K562 (cell line): ENCODE data around the gene UBE2J2. TPM values are rescaled to one million over a fixed set of nuclear protein-coding genes. Genes with fewer than 3 reads are reported as not detected.
A peak's percentile ranks its signal among the peaks of the same experiment; 100 is the strongest.

ENCODE experiments used
- ATAC-seq: fragments of 200-7000 bp; cut with Tn5 transposase; 3 replicates; pipeline ENCODE4 v1.9.1; 2020; ENCODE audit warnings: moderate library complexity
- BruUV-seq: library from RNA; stranded (reverse); fragments of 400-500 nt; replicated peaks from 2 replicates; lab custom pipeline; 2021; lab: Mats Ljungman, UMichigan
- CTCF ChIA-PET: fragments of 300-600 bp; formaldehyde crosslinking; extraction: SDS; loops from one replicate; lab custom pipeline; 2021; ENCODE audit warnings: low intra/inter-chr PET ratio; lab: Yijun Ruan, JAX
- POLR2A ChIA-PET: fragments of 300-600, 350-650 bp; sonication (Branson Sonifier 250); formaldehyde crosslinking; extraction: SDS; loops from one replicate; lab custom pipeline; 2021; ENCODE audit warnings: antibody characterized with exemption, inconsistent platforms; lab: Yijun Ruan, JAX
- DNase-seq, 4 experiments: peaks; one replicate each; pipeline versions ENCODE4 v3.0.0 to v3.0.0-alpha.2; 2011 to 2018; ENCODE audit warnings: low spot score in 3 of 4, mixed read lengths in 3 of 4; ENCODE audit errors: extremely low read depth in 1 of 4
- FAIRE-seq: peaks from 2 replicates; lab custom pipeline; 2011; peaks lifted over from hg19 to GRCh38; lab: Jason Lieb, UNC
- H2AFZ ChIP-seq: 2 replicates; pipeline ENCODE4 v1.6.0; 2011; ENCODE audit warnings: low read depth, low read length, control low read depth, inconsistent platforms
- H3K27ac ChIP-seq: fragments of 200-600 bp; 3 replicates; pipeline ENCODE4 v1.8.0; 2011; ENCODE audit warnings: low read depth, mild to moderate bottlenecking, control low read depth, inconsistent platforms, low read length, moderate library complexity, mixed read lengths; ENCODE audit errors: extremely low read depth
- H3K27me3 ChIP-seq, 2 experiments: fragments of 300-600 bp in 1 of 2; 2 replicates in 1 of 2; 3 replicates in 1 of 2; pipeline versions ENCODE4 v1.6.0 to v1.8.0; 2011; ENCODE audit warnings: inconsistent platforms in 2 of 2, low read length in 2 of 2, mild to moderate bottlenecking in 1 of 2, mixed read lengths in 1 of 2, moderate library complexity in 1 of 2; ENCODE audit not compliant: control insufficient read depth in 2 of 2, insufficient read depth in 2 of 2
- H3K36me3 ChIP-seq: fragments of 300-600 bp; 3 replicates; pipeline ENCODE4 v1.8.0; 2011; ENCODE audit warnings: mild to moderate bottlenecking, low read length, inconsistent platforms; ENCODE audit not compliant: control insufficient read depth, insufficient read depth
- H3K4me1 ChIP-seq, 2 experiments: fragments of 200-600 bp in 1 of 2; replicated peaks in 1 of 2; 2 replicates in 1 of 2; 3 replicates in 1 of 2; pipeline versions ENCODE4 v1.5.1 to v1.8.0; 2011; ENCODE audit warnings: inconsistent platforms in 2 of 2, low read length in 2 of 2, mild to moderate bottlenecking in 1 of 2, mixed read lengths in 1 of 2, moderate library complexity in 1 of 2; ENCODE audit not compliant: control insufficient read depth in 2 of 2, insufficient read depth in 2 of 2
- H3K4me2 ChIP-seq: 2 replicates; pipeline ENCODE4 v1.6.1; 2011; ENCODE audit warnings: low read length, control low read depth, inconsistent platforms, mixed read lengths; ENCODE audit not compliant: insufficient read depth
- H3K4me3 ChIP-seq: fragments of 200-600 bp; sonication (generic), shearing (Covaris generic); 2 replicates; pipeline ENCODE4 v1.5.1; 2016; ENCODE audit warnings: control low read depth, inconsistent platforms
- H3K79me2 ChIP-seq: fragments of 200-600 bp; 3 replicates; pipeline ENCODE4 v1.8.0; 2011; ENCODE audit warnings: low read length, inconsistent platforms; ENCODE audit not compliant: control insufficient read depth, insufficient read depth
- H3K9ac ChIP-seq, 2 experiments: 2 replicates each; pipeline versions ENCODE4 v1.6.0 to v1.6.1; 2011; ENCODE audit warnings: low read depth in 2 of 2, low read length in 2 of 2, control low read depth in 1 of 2, inconsistent platforms in 1 of 2, mild to moderate bottlenecking in 1 of 2, mixed read lengths in 1 of 2; ENCODE audit not compliant: insufficient read depth in 1 of 2
- H3K9me1 ChIP-seq: one replicate; pipeline ENCODE4 v1.6.0; 2011; ENCODE audit warnings: inconsistent platforms, mild to moderate bottlenecking, low read length, moderate library complexity; ENCODE audit not compliant: control insufficient read depth, insufficient read depth
- H3K9me3 ChIP-seq: replicated peaks from 2 replicates; pipeline ENCODE4 v1.5.1; 2011; ENCODE audit warnings: low read depth, low read length, inconsistent platforms; ENCODE audit not compliant: control insufficient read depth, insufficient read depth
- H4K20me1 ChIP-seq: replicated peaks from 2 replicates; pipeline ENCODE4 v1.6.1; 2011; ENCODE audit warnings: low read length, inconsistent platforms, mixed read lengths; ENCODE audit not compliant: control insufficient read depth, insufficient read depth
- ELF4 ChIP-seq: fragments of 450-650 bp; formaldehyde crosslinking; IDR thresholded peaks from 2 replicates; pipeline ENCODE4 v1.4.0; 2022; ENCODE audit warnings: missing genetic modification characterization
- MBD2 ChIP-seq: sonication (generic); IDR thresholded peaks from 2 replicates; pipeline ENCODE4 v1.6.1; 2016; ENCODE audit warnings: low read depth, borderline replicate concordance
- NONO ChIP-seq, 2 experiments: fragments of 200-400 bp in 1 of 2; fragments of 450-650 bp in 1 of 2; formaldehyde crosslinking in 1 of 2; IDR thresholded peaks; 2 replicates each; pipeline ENCODE4 v1.6.1; 2017; ENCODE audit warnings: low read depth in 2 of 2, mild to moderate bottlenecking in 2 of 2, moderate library complexity in 2 of 2, low read length in 1 of 2
- SRSF3 ChIP-seq: fragments of 200-400 bp; formaldehyde crosslinking; IDR thresholded peaks from 2 replicates; pipeline ENCODE4 v1.6.1; 2016; ENCODE audit warnings: mild to moderate bottlenecking, low read length, moderate library complexity; ENCODE audit not compliant: insufficient read depth
- ZBTB7A ChIP-seq: IDR thresholded peaks from 2 replicates; pipeline ENCODE4 v1.6.1; 2011; ENCODE audit warnings: low read depth, mild to moderate bottlenecking, low read length, moderate library complexity, borderline replicate concordance; ENCODE audit not compliant: control insufficient read depth
- ZNF830 ChIP-seq: fragments of 250-450 bp; sonication (Bioruptor Pico); IDR thresholded peaks from 2 replicates; pipeline ENCODE4 v1.5.0; 2021; ENCODE audit warnings: mild to moderate bottlenecking
- WGBS: fragments of 100-300 bp; shearing (Covaris generic); methylation state at CpG from one replicate; pipeline ENCODE4 v1.1.6; 2016; ENCODE audit warnings: low coverage, mixed read lengths; ENCODE audit not compliant: insufficient coverage; ENCODE audit errors: missing lambda C conversion rate; 5-methylcytosine and 5-hydroxymethylcytosine counted together
- in situ Hi-C: fragments of 300-500 bp; cut with MboI; formaldehyde crosslinking; loops from 4 replicates; pipeline ENCODE4 v1.15.0; 2018; ENCODE audit warnings: inconsistent platforms, mixed read lengths
- intact Hi-C: fragments of 100-400 bp; cut with micrococcal nuclease; formaldehyde crosslinking; loops from 2 replicates; pipeline ENCODE4 v1.14.2; 2022
- polyA plus RNA-seq, 8 experiments: library from polyadenylated mRNA; depleted of rRNA in 4 of 8; stranded (reverse) in 5 of 8; unstranded in 3 of 8; fragments of >200 nt; fragmentation: Nextera tagmentation in 2 of 8; fragmentation: Illumina TruSeq in 1 of 8; extraction: Ambion mirVana in 2 of 8; extraction: Trizol in 1 of 8; gene quantifications; 2 replicates each; pipeline versions ENCODE4 v1.2.1 to v1.2.3, GENCODE V29; 2011 to 2014; ENCODE audit warnings: inconsistent platforms in 1 of 8, missing spikeins in 1 of 8
- total RNA-seq, 7 experiments: library from RNA; depleted of rRNA in 6 of 7; stranded (reverse); fragments of >200 nt in 6 of 7; fragmentation: Illumina TruSeq in 2 of 7; extraction: Trizol in 2 of 7; gene quantifications; 2 replicates each; pipeline versions ENCODE4 v1.2.1 to v1.2.3, GENCODE V29; 2011 to 2021; ENCODE audit warnings: low replicate concordance in 1 of 7

Gene UBE2J2
- total and polyA plus RNA-seq, 9 of the 15 experiments (the other 6 are each of a cell fraction or from before 2014, with no cell fraction given): 0.93 to 112 (median 75.5) TPM

GRCh38 chr1:1205769-1206375 lies 67.8 kb downstream of the UBE2J2 start (continued):
- TF ChIP-seq ELF4 (CRISPR knock-in tag) (no peak), SRSF3 (no peak), MBD2 (no peak), NONO (IDR thresholded peaks at IDR 0.05; ENCODE audit: low read depth in 2 of 2, low read length in 1 of 2) (no peak)

- no peak overlapping the region for H3K27ac ChIP-seq
- in situ Hi-C loops (no loop called here), intact Hi-C loops (loop anchor here (5.0 kb wide), 1 partner anchor 83 kb away; no protein-coding TSS in a partner anchor)
- H3K4me1 ChIP-seq: peaks cover 13 to 91% of the 10 kb centered on the region in 2 experiments; a peak in 4 of 5 replicates
- DNase-seq (no peak), ATAC-seq (peak; percentile 3; the same call in 1 of the 3 replicates), FAIRE-seq (no peak)
- H3K79me2 ChIP-seq: no peaks in the 10 kb centered on the region
- no peak overlapping the region for H3K4me2 ChIP-seq
- ChIA-PET POLR2A (interaction anchor here (0.6 to 1.7 kb wide), 5 partner anchors 9 to 137 kb away, joined by 3 to 5 read pairs (median 4); no protein-coding TSS in a partner anchor), CTCF (no interaction called here)
- peak overlapping the region in 1 of 2 experiments; percentile 39; a peak in 1 of 4 replicates for H3K9ac ChIP-seq
- no peaks in the 10 kb centered on the region for H3K9me3 ChIP-seq
- H4K20me1 ChIP-seq: no peaks in the 10 kb centered on the region
- no peak overlapping the region for H3K4me3 ChIP-seq
- no peaks in the 10 kb centered on the region for H3K36me3 ChIP-seq
- 26% methylated on average over 18 of the region's 19 CpGs for WGBS
- peak; percentile 20; the same call in 1 of the 2 replicates for TF ChIP-seq ZBTB7A
- TF ChIP-seq ZNF830: no peak
- no peaks in the 10 kb centered on the region for H3K9me1 ChIP-seq
- no peaks in the 10 kb centered on the region for H3K27me3 ChIP-seq
- H2AFZ ChIP-seq: no peak overlapping the region
- BruUV-seq: no TSS peak
Observed at GRCh38 chr1:1204998-1205768, 68.5 kb downstream of the UBE2J2 start.
